GM21381 (cell line): ENCODE results near the gene ZNF79.
A peak's percentile ranks its signal among the peaks of the same experiment; 100 is the strongest.
"Not testable (repeated sequence)": the region's sequence is repeated elsewhere in the genome, so short reads cannot be mapped to it uniquely, and the experiment has no call there.

Source experiments
- ATAC-seq: cut with Tn5 transposase; IDR thresholded peaks from one replicate; pipeline ENCODE4 v1.9.1; 2021; ENCODE audit warnings: mild to moderate bottlenecking, moderate library complexity; ENCODE audit not compliant: unreplicated experiment

Gene ZNF79

GRCh38 chr9:127451858-127452656, 27.9 kb downstream of the ZNF79 start:
- ATAC-seq, result peak; percentile 8

- no peak for ATAC-seq
These were observed 28.5 kb downstream of the ZNF79 start for GRCh38 chr9:127452691-127453090.

- no peak for ATAC-seq
These were observed 31.3 kb downstream of the ZNF79 start for GRCh38 chr9:127455324-127455992.

- no peak for ATAC-seq
These were observed 33.2 kb downstream of the ZNF79 start for GRCh38 chr9:127457191-127457878.

- ATAC-seq, result no peak
These were observed 34.7 kb downstream of the ZNF79 start for GRCh38 chr9:127458921-127459320.

- no peak for ATAC-seq
These were observed 39.2 kb downstream of the ZNF79 start for GRCh38 chr9:127463382-127463781.

- ATAC-seq, result no peak
These were observed 39.7 kb downstream of the ZNF79 start for GRCh38 chr9:127463911-127464310.

- ATAC-seq, result not testable (repeated sequence)
These were observed 42.3 kb downstream of the ZNF79 start for GRCh38 chr9:127466407-127466917.

- no peak for ATAC-seq
These were observed 43.4 kb downstream of the ZNF79 start for GRCh38 chr9:127467621-127468020.

- ATAC-seq, result no peak
These were observed 46.5 kb downstream of the ZNF79 start for GRCh38 chr9:127470662-127471061.

GRCh38 chr9:127473501-127473900, 49.3 kb downstream of the ZNF79 start:
- no peak for ATAC-seq

- no peak for ATAC-seq
These were observed 49.8 kb downstream of the ZNF79 start for GRCh38 chr9:127473932-127474331.

- ATAC-seq, result no peak
These were observed 50.4 kb downstream of the ZNF79 start for GRCh38 chr9:127474592-127474991.

GRCh38 chr9:127479507-127480081, 55.4 kb downstream of the ZNF79 start:
- ATAC-seq, result no peak

GRCh38 chr9:127482662-127483061, 58.5 kb downstream of the ZNF79 start:
- ATAC-seq, result no peak

- no peak for ATAC-seq
These were observed 61.8 kb downstream of the ZNF79 start for GRCh38 chr9:127485995-127486394.

- ATAC-seq, result no peak
These were observed 64.8 kb downstream of the ZNF79 start for GRCh38 chr9:127488946-127489345.

GRCh38 chr9:127489471-127490115, 65.4 kb downstream of the ZNF79 start:
- ATAC-seq, result no peak

GRCh38 chr9:127490535-127491230, 66.5 kb downstream of the ZNF79 start:
- ATAC-seq, result no peak

GRCh38 chr9:127491516-127491915, 67.3 kb downstream of the ZNF79 start:
- no peak for ATAC-seq
